Neural cell (in vitro differentiated cells): Measurements from ENCODE around the gene NKPD1. TPM values are rescaled to one million over a fixed set of nuclear protein-coding genes. Genes with fewer than 3 reads are reported as not detected.

Experiments
- H2AFZ ChIP-seq: fragments of 200-600, 300-800 bp; sonication (generic), shearing (Covaris generic); 2 replicates; pipeline ENCODE4 v1.6.0; 2014; ENCODE audit warnings: low read depth, mild to moderate bottlenecking, antibody characterized with exemption, low read length, moderate library complexity
- H3F3A ChIP-seq: fragments of 200-600 bp; shearing (Covaris generic); 2 replicates; pipeline ENCODE4 v1.6.1; 2016; ENCODE audit warnings: mild to moderate bottlenecking, moderate library complexity, mixed read lengths, antibody characterized with exemption, low read length; ENCODE audit not compliant: insufficient read depth, poor library complexity, severe bottlenecking
- H3K27ac ChIP-seq: fragments of 200-600, 300-800 bp; sonication (generic), shearing (Covaris generic); 2 replicates; pipeline ENCODE4 v1.5.1; 2014; ENCODE audit warnings: mild to moderate bottlenecking, low read length, moderate library complexity
- H3K27me3 ChIP-seq: fragments of 300-800, 200-600 bp; sonication (generic), shearing (Covaris generic); 2 replicates; pipeline ENCODE4 v1.6.0; 2014; ENCODE audit warnings: mild to moderate bottlenecking, low read depth, low read length, moderate library complexity; ENCODE audit not compliant: insufficient read depth
- H3K36me3 ChIP-seq: fragments of 300-800, 200-600 bp; sonication (generic), shearing (Covaris generic); 2 replicates; pipeline ENCODE4 v1.5.1; 2014; ENCODE audit warnings: mild to moderate bottlenecking, antibody characterized with exemption, low read length, moderate library complexity; ENCODE audit not compliant: insufficient read depth
- H3K4me2 ChIP-seq: fragments of 300-800, 200-600 bp; sonication (generic), shearing (Covaris generic); 2 replicates; pipeline ENCODE4 v1.6.0; 2014; ENCODE audit warnings: mild to moderate bottlenecking, low read length
- H3K4me3 ChIP-seq: fragments of 300-800, 200-600 bp; sonication (generic), shearing (Covaris generic); 2 replicates; pipeline ENCODE4 v1.5.1; 2014; ENCODE audit warnings: mild to moderate bottlenecking, low read length, moderate library complexity
- H3K79me2 ChIP-seq: fragments of 200-600 bp; shearing (Covaris generic); replicated peaks from 2 replicates; pipeline ENCODE4 v1.6.0; 2014; ENCODE audit warnings: mild to moderate bottlenecking, low read length, moderate library complexity; ENCODE audit not compliant: insufficient read depth
- H3K9ac ChIP-seq: fragments of 300-800, 200-600 bp; sonication (generic), shearing (Covaris generic); 2 replicates; pipeline ENCODE4 v1.6.1; 2016; ENCODE audit warnings: mild to moderate bottlenecking, low read length, mixed read lengths
- H3K9me2 ChIP-seq: fragments of 200-600 bp; shearing (Covaris generic); 2 replicates; pipeline ENCODE4 v1.6.1; 2016; ENCODE audit warnings: mild to moderate bottlenecking, low read length, mixed read lengths; ENCODE audit not compliant: insufficient read depth
- H3K9me3 ChIP-seq: fragments of 200-600, 300-800 bp; sonication (generic), shearing (Covaris generic); 2 replicates; pipeline ENCODE4 v1.6.1; 2016; ENCODE audit warnings: mild to moderate bottlenecking, mixed run types, low read length, moderate library complexity, mixed read lengths
- H4K20me1 ChIP-seq: fragments of 200-600 bp; shearing (Covaris generic); 2 replicates; pipeline ENCODE4 v1.6.1; 2016; ENCODE audit warnings: mild to moderate bottlenecking, mixed run types; ENCODE audit not compliant: insufficient read depth
- CTCF ChIP-seq: fragments of 450-650 bp; IDR thresholded peaks from 2 replicates; pipeline ENCODE4 v1.5.1; 2014; ENCODE audit warnings: antibody characterized with exemption, mild to moderate bottlenecking, moderate library complexity; ENCODE audit not compliant: poor library complexity, severe bottlenecking
- EP300 ChIP-seq: fragments of 450-650 bp; conservative IDR thresholded peaks from 2 replicates; pipeline ENCODE4 v1.6.1; 2014; ENCODE audit warnings: antibody characterized with exemption, mild to moderate bottlenecking, moderate library complexity; ENCODE audit not compliant: poor library complexity, severe bottlenecking
- EZH2 ChIP-seq: fragments of 200-600, 300-800 bp; shearing (Covaris generic), sonication (generic); IDR thresholded peaks from 2 replicates; pipeline ENCODE4 v1.6.1; 2014; ENCODE audit warnings: antibody characterized with exemption, low read length, borderline replicate concordance, mild to moderate bottlenecking; ENCODE audit not compliant: insufficient read depth, poor library complexity, severe bottlenecking
- POLR2AphosphoS5 ChIP-seq: IDR thresholded peaks from 2 replicates; pipeline ENCODE4 v1.6.1; 2012
- SMC3 ChIP-seq: fragments of 450-650 bp; conservative IDR thresholded peaks from 2 replicates; pipeline ENCODE4 v1.6.1; 2014; ENCODE audit warnings: antibody characterized with exemption, mild to moderate bottlenecking, moderate library complexity; ENCODE audit not compliant: poor library complexity
- TAF1 ChIP-seq: IDR thresholded peaks from 2 replicates; pipeline ENCODE4 v1.6.1; 2012; ENCODE audit warnings: low read depth
- polyA plus RNA-seq: library from polyadenylated mRNA; depleted of rRNA; stranded (reverse); fragments of >200 nt; gene quantifications from 2 replicates; pipeline ENCODE4 v1.2.3, GENCODE V29; 2014
- TF ChIP-seq, protein P1 (sequence below): IDR thresholded peaks from 2 replicates; pipeline ENCODE4 v1.6.1; 2012; ENCODE audit warnings: borderline replicate concordance

Gene NKPD1
- polyA plus RNA-seq, 1 donor from 2014 or later: 2.8 TPM

- no peaks in the 10 kb centered on the region for H3K9me3 ChIP-seq
- no peak overlapping the region for H2AFZ ChIP-seq
- no peak overlapping the region for H3K9ac ChIP-seq
- H3K79me2 ChIP-seq: peaks cover 3% of the 10 kb centered on the region
- H3K36me3 ChIP-seq: no peaks in the 10 kb centered on the region
- no peak overlapping the region for H3K27ac ChIP-seq
- H3K27me3 ChIP-seq: no peaks in the 10 kb centered on the region
- H3F3A ChIP-seq: no peaks in the 10 kb centered on the region
- H3K9me2 ChIP-seq: no peaks in the 10 kb centered on the region
- H4K20me1 ChIP-seq: no peaks in the 10 kb centered on the region
- TF ChIP-seq EP300: no peak
- TF ChIP-seq EZH2: no peak
- no peak for TF ChIP-seq TAF1
- TF ChIP-seq SMC3: no peak
- TF ChIP-seq, protein P1, sequence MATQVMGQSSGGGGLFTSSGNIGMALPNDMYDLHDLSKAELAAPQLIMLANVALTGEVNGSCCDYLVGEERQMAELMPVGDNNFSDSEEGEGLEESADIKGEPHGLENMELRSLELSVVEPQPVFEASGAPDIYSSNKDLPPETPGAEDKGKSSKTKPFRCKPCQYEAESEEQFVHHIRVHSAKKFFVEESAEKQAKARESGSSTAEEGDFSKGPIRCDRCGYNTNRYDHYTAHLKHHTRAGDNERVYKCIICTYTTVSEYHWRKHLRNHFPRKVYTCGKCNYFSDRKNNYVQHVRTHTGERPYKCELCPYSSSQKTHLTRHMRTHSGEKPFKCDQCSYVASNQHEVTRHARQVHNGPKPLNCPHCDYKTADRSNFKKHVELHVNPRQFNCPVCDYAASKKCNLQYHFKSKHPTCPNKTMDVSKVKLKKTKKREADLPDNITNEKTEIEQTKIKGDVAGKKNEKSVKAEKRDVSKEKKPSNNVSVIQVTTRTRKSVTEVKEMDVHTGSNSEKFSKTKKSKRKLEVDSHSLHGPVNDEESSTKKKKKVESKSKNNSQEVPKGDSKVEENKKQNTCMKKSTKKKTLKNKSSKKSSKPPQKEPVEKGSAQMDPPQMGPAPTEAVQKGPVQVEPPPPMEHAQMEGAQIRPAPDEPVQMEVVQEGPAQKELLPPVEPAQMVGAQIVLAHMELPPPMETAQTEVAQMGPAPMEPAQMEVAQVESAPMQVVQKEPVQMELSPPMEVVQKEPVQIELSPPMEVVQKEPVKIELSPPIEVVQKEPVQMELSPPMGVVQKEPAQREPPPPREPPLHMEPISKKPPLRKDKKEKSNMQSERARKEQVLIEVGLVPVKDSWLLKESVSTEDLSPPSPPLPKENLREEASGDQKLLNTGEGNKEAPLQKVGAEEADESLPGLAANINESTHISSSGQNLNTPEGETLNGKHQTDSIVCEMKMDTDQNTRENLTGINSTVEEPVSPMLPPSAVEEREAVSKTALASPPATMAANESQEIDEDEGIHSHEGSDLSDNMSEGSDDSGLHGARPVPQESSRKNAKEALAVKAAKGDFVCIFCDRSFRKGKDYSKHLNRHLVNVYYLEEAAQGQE: no peak
- TF ChIP-seq CTCF: no peak
- H3K4me3 ChIP-seq: no peak overlapping the region
- H3K4me2 ChIP-seq: no peak overlapping the region
Observed at GRCh38 chr19:45138303-45138751, 22.5 kb downstream of the NKPD1 start.

DNA sequence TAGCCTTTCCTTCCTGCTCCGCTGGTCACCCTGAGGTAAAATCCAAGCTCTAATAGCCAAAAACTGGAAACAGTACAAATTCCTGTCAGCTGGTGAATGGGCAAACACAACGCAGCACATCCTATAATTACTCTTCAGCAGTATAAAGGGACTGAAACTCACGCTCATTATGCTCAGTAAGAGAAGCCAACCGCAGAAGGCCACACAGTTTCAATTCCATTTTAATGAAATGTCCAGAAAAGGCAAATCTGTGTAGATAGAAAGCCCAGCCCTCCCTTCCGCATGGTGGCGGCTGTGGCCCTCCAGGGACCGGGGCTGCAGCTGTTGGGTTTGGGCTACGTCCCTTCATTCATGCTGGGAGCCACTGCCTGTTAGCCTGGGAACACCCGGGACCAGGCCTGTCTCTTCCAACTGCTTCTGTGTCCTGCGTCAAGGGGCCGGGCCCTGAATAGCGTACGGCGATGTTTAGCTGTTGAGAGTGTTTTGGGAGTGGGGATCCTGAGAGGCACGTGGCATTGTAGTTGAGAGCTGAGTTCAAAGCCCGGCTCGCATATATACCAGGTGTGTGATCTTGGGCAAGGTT, 23.5 kb downstream of the NKPD1 start:
- Histone ChIP-seq H2AFZ (no peak overlapping the region), H3K27ac (no peak overlapping the region), H3K4me3 (no peak overlapping the region), H3K36me3 (no peaks in the 10 kb centered on the region), H4K20me1 (no peaks in the 10 kb centered on the region), H3K79me2 (peaks cover 3% of the 10 kb centered on the region), H3K27me3 (no peaks in the 10 kb centered on the region), H3F3A (no peaks in the 10 kb centered on the region), H3K9me3 (no peaks in the 10 kb centered on the region), H3K9me2 (no peaks in the 10 kb centered on the region), H3K4me2 (no peak overlapping the region), H3K9ac (no peak overlapping the region)
- TF ChIP-seq TAF1 (no peak), SMC3 (no peak), EP300 (no peak), CTCF (no peak), POLR2AphosphoS5 (no peak)
